ENCODE measurements around the gene HLA-DRA. TPM values are rescaled to one million over a fixed set of nuclear protein-coding genes. Genes with fewer than 3 reads are reported as not detected.

Gene HLA-DRA
- total and polyA plus RNA-seq, 11 donors, result 20.0 to 1,108 (median 86.0) TPM

GRCh38 chr6:32475392-32476206 is 35.9 kb downstream of the HLA-DRA start:
- peaks cover 0 to 10% (median 0%) of the 10 kb centered on the region in 12 donors for H3K4me1 ChIP-seq
- WGBS, 4 donors, result 74 to 86% (median 77%) methylated on average over 13 of the region's 13 CpGs
- TF ChIP-seq, protein P1, sequence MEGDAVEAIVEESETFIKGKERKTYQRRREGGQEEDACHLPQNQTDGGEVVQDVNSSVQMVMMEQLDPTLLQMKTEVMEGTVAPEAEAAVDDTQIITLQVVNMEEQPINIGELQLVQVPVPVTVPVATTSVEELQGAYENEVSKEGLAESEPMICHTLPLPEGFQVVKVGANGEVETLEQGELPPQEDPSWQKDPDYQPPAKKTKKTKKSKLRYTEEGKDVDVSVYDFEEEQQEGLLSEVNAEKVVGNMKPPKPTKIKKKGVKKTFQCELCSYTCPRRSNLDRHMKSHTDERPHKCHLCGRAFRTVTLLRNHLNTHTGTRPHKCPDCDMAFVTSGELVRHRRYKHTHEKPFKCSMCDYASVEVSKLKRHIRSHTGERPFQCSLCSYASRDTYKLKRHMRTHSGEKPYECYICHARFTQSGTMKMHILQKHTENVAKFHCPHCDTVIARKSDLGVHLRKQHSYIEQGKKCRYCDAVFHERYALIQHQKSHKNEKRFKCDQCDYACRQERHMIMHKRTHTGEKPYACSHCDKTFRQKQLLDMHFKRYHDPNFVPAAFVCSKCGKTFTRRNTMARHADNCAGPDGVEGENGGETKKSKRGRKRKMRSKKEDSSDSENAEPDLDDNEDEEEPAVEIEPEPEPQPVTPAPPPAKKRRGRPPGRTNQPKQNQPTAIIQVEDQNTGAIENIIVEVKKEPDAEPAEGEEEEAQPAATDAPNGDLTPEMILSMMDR (IDR thresholded peaks at IDR 0.05), result no peak
- TF ChIP-seq POLR2A (IDR thresholded peaks at IDR 0.05), result no peak
- DNase-seq, result no peak
- H3K27me3 ChIP-seq, result peaks cover 0 to 5% (median 0%) of the 10 kb centered on the region in 9 donors
- no peaks in the 10 kb centered on the region for H3K9me3 ChIP-seq
- H3K4me3 ChIP-seq, result no peak overlapping the region
- H3K36me3 ChIP-seq, result no peaks in the 10 kb centered on the region
- intact Hi-C loops (cut with DNase I), result no loop called here
- peak overlapping the region in 1 of 12 donors; percentile 83 for H3K27ac ChIP-seq
- ATAC-seq, result no peak

DNA sequence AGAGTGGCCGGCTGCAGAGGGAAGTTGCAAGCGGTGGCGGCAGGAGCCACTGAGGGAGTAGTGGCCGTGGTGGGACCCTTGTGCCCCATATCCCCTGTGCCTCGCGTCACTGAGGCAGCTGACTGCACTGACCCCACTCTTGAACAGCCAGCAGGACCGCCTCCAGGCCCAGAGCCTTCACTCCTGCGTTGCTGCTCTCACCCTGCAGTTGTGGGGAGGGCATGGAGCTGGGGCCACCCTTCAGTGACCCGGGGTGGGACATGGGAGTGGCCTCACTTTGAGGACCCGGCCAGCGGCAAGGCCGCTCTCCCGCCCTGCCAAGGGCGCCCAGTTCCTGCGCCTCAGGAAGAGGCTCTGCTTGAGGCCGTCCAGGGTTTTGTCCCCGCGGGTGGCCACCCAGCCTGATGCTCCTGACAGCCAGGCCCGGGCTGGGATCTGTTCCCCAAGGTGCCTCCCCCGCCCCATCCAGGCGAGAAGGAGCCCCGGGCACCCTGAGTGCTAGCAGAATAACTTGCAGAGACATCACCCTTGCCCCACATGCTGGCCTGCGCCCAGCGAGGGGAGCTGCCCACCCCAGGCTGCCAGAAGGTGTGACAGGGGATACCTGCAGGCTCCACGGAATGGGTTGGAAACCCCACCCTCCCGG is 44.4 kb downstream of the HLA-DRA start:
- peak in 1 of 5 donors; percentile 43 for DNase-seq
- H3K4me3 ChIP-seq, result no peak overlapping the region
- no peak for TF ChIP-seq POLR2A (IDR thresholded peaks at IDR 0.05)
- TF ChIP-seq, protein P1 (IDR thresholded peaks at IDR 0.05), result no peak
- ATAC-seq, result peak in 1 of 4 donors; percentile 42
- peaks cover 0 to 4% (median 0%) of the 10 kb centered on the region in 9 donors for H3K27me3 ChIP-seq
- intact Hi-C loops (cut with DNase I), result loop anchor here in 3 of 10 donors (10.0 kb wide), 2 partner anchors 51 to 91 kb away; partner anchors contain the start of gene HLA-DRB5 (in 1 of the 3)
- H3K9me3 ChIP-seq, result no peaks in the 10 kb centered on the region
- H3K36me3 ChIP-seq, result no peaks in the 10 kb centered on the region
- H3K27ac ChIP-seq, result no peak overlapping the region
- H3K4me1 ChIP-seq, result no peaks in the 10 kb centered on the region
- WGBS, 4 donors, result 62 to 69% (median 68%) methylated on average over 14 to 26 of the region's 26 CpGs

DNA sequence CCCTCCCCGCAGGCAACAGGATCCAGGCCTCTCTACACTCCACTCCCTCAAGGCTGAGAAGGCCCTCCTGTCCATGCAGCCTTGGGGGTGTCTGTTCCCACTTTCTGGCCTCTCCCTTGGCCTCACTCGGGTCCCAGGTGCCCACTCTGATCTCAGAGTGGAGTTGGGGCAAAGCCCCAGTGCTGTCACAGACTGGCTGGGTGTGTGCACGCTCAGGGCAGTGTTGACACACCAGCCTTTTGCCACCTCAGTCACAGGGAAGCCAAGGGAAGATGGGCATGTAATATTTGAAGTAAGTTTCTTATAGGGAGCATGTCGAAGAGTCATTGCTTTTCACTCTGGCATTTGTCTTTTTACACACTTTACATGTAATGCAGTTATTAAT is 44.9 kb downstream of the HLA-DRA start:
- intact Hi-C loops (cut with DNase I), result loop anchor here in 3 of 10 donors (10.0 kb wide), 2 partner anchors 50 to 90 kb away; partner anchors contain the start of gene HLA-DRB5 (in 1 of the 3)
- no peaks in the 10 kb centered on the region for H3K9me3 ChIP-seq
- peak in 1 of 4 donors; percentile 15 for ATAC-seq

More for the DNA sequence above, 44.9 kb downstream of the HLA-DRA start:
- TF ChIP-seq POLR2A (IDR thresholded peaks at IDR 0.05), result no peak
- TF ChIP-seq, protein P1 (IDR thresholded peaks at IDR 0.05), result no peak
- Histone ChIP-seq H3K27ac (no peak overlapping the region), H3K27me3 (peaks cover 0 to 4% (median 0%) of the 10 kb centered on the region in 9 donors), H3K4me1 (no peaks in the 10 kb centered on the region), H3K36me3 (no peaks in the 10 kb centered on the region), H3K4me3 (no peak overlapping the region)
- 57 to 78% (median 74%) methylated on average over 3 to 4 of the region's 4 CpGs for WGBS, 4 donors
- no peak for DNase-seq
